ENCODE measurements around the gene RHOH.
A peak's percentile ranks its signal among the peaks of the same experiment; 100 is the strongest.

Gene RHOH

GRCh38 chr4:40224432-40224831 lies 27.6 kb downstream of the RHOH start:
- H3K9me3 ChIP-seq (ENCODE audit: control insufficient read depth, low read length): peaks cover 11% of the 10 kb centered on the region
- H2BK15ac ChIP-seq (ENCODE audit: low read depth, poor library complexity, severe bottlenecking): no peak overlapping the region
- no peak overlapping the region for H3K14ac ChIP-seq (ENCODE audit: low read length in 2 of 2)
- no peak overlapping the region for H3K4me3 ChIP-seq (ENCODE audit: insufficient read depth in 1 of 2, low read depth in 1 of 2, low read length in 2 of 2)
- no peak for DNase-seq
- H3K36me3 ChIP-seq (ENCODE audit: control insufficient read depth in 1 of 2, insufficient read depth in 2 of 2, low read depth in 1 of 2, low read length in 2 of 2): no peaks in the 10 kb centered on the region
- no peak overlapping the region for H3K18ac ChIP-seq (ENCODE audit: low read depth in 1 of 2, low read length in 2 of 2)
- no peak overlapping the region for H2AFZ ChIP-seq (ENCODE audit: low read depth, low read length)
- no peaks in the 10 kb centered on the region for H3K4me1 ChIP-seq (ENCODE audit: control insufficient read depth, insufficient read depth, low read depth, low read length)
- H3K79me1 ChIP-seq (replicated peaks; ENCODE audit: low read length, poor library complexity, severe bottlenecking): no peaks in the 10 kb centered on the region
- H3K23ac ChIP-seq (ENCODE audit: low read length in 2 of 2): no peak overlapping the region
- H4K8ac ChIP-seq (ENCODE audit: low read length): no peak overlapping the region
- no peak overlapping the region for H2BK120ac ChIP-seq (ENCODE audit: low read depth, low read length)
- no peaks in the 10 kb centered on the region for H3K27me3 ChIP-seq (ENCODE audit: control insufficient read depth in 1 of 2, insufficient read depth in 1 of 2, low read length in 2 of 2)
- no peak overlapping the region for H4K91ac ChIP-seq (ENCODE audit: low read length)
- no peak overlapping the region for H2BK5ac ChIP-seq (ENCODE audit: low read depth, low read length, poor library complexity, severe bottlenecking)
- no peak overlapping the region for H3K27ac ChIP-seq (ENCODE audit: low read length, poor library complexity, severe bottlenecking)
- no peak overlapping the region for H3K9ac ChIP-seq (ENCODE audit: low read length)
- H3K4me2 ChIP-seq (ENCODE audit: low read length, poor library complexity, severe bottlenecking): no peak overlapping the region
- no peak overlapping the region for H3K4ac ChIP-seq (ENCODE audit: low read depth in 1 of 2, low read length in 2 of 2)
- no peak overlapping the region for H2BK12ac ChIP-seq (ENCODE audit: low read length in 2 of 2)
- no peak overlapping the region for H2AK5ac ChIP-seq (ENCODE audit: low read length, severe bottlenecking)
- WGBS: 93% methylated on average over 2 of the region's 5 CpGs

DNA sequence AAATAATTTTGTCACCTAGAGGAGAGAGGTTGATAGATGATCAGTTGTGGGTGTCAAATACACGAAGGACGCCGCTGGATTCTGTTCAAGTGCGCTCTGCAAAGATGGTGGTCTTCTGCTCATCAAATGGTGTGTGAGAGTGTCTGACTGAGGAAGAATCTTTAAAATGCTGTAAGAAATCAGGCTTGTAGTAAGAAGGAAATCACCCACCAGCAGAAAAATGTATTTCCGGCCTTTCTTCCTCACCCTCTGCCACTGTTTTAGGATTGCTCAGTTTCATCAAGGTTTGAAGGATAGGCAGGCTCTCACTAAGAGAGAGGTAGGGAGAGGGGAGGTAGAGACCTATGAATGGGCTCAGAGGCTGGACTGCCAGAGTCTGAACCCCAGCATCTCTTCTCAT lies 28.7 kb downstream of the RHOH start:
- no peak for DNase-seq
- WGBS: 98% methylated on average over 4 of the region's 5 CpGs

DNA sequence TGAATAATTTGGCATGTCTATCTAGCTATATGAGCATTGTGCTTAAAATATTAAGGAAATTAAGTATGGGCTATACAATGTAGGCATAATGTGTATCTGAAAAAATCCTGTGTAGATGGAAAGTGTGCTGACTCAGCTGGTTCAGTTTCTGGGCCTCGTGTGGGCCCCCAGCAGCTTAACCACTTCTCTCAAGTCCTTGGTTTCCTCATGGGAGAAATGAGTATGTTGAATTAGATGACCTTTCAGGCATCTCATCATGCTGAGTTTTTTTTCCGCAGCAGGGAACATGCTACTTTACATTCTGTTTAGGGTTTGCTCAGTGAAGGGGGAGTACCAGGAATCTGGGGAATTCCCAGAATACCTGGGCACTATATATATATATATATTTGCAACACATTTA lies 30.5 kb downstream of the RHOH start:
- no peak overlapping the region for H2AK5ac ChIP-seq (ENCODE audit: low read length, severe bottlenecking)
- no peak overlapping the region for H3K23ac ChIP-seq (ENCODE audit: low read length in 2 of 2)
- H4K8ac ChIP-seq (ENCODE audit: low read length): no peak overlapping the region
- no peak overlapping the region for H2BK120ac ChIP-seq (ENCODE audit: low read depth, low read length)
- DNase-seq: no peak
- no peak overlapping the region for H3K4me2 ChIP-seq (ENCODE audit: low read length, poor library complexity, severe bottlenecking)
- H2AFZ ChIP-seq (ENCODE audit: low read depth, low read length): no peak overlapping the region
- H3K14ac ChIP-seq (ENCODE audit: low read length in 2 of 2): no peak overlapping the region
- no peaks in the 10 kb centered on the region for H3K4me1 ChIP-seq (ENCODE audit: control insufficient read depth, insufficient read depth, low read depth, low read length)
- no peak overlapping the region for H3K18ac ChIP-seq (ENCODE audit: low read depth in 1 of 2, low read length in 2 of 2)
- no peak overlapping the region for H2BK12ac ChIP-seq (ENCODE audit: low read length in 2 of 2)
- H3K27me3 ChIP-seq (ENCODE audit: control insufficient read depth in 1 of 2, insufficient read depth in 1 of 2, low read length in 2 of 2): no peaks in the 10 kb centered on the region
- H3K9ac ChIP-seq (ENCODE audit: low read length): no peak overlapping the region
- 40% methylated on average over 2 of the region's 2 CpGs for WGBS
- no peak overlapping the region for H2BK5ac ChIP-seq (ENCODE audit: low read depth, low read length, poor library complexity, severe bottlenecking)
- H2BK15ac ChIP-seq (ENCODE audit: low read depth, poor library complexity, severe bottlenecking): no peak overlapping the region
- no peaks in the 10 kb centered on the region for H3K36me3 ChIP-seq (ENCODE audit: control insufficient read depth in 1 of 2, insufficient read depth in 2 of 2, low read depth in 1 of 2, low read length in 2 of 2)
- no peaks in the 10 kb centered on the region for H3K79me1 ChIP-seq (replicated peaks; ENCODE audit: low read length, poor library complexity, severe bottlenecking)
- H3K27ac ChIP-seq (ENCODE audit: low read length, poor library complexity, severe bottlenecking): no peak overlapping the region
- H3K4ac ChIP-seq (ENCODE audit: low read depth in 1 of 2, low read length in 2 of 2): no peak overlapping the region
- H3K9me3 ChIP-seq (ENCODE audit: control insufficient read depth, low read length): peaks cover 7% of the 10 kb centered on the region
- no peak overlapping the region for H3K4me3 ChIP-seq (ENCODE audit: insufficient read depth in 1 of 2, low read depth in 1 of 2, low read length in 2 of 2)
- H4K91ac ChIP-seq (ENCODE audit: low read length): no peak overlapping the region

More for the DNA sequence above, 28.7 kb downstream of the RHOH start:
- no peak overlapping the region for H2AFZ ChIP-seq (ENCODE audit: low read depth, low read length)
- H4K91ac ChIP-seq (ENCODE audit: low read length): no peak overlapping the region
- no peaks in the 10 kb centered on the region for H3K4me1 ChIP-seq (ENCODE audit: control insufficient read depth, insufficient read depth, low read depth, low read length)
- no peak overlapping the region for H3K23ac ChIP-seq (ENCODE audit: low read length in 2 of 2)
- no peak overlapping the region for H3K4ac ChIP-seq (ENCODE audit: low read depth in 1 of 2, low read length in 2 of 2)
- no peaks in the 10 kb centered on the region for H3K27me3 ChIP-seq (ENCODE audit: control insufficient read depth in 1 of 2, insufficient read depth in 1 of 2, low read length in 2 of 2)
- no peak overlapping the region for H2BK5ac ChIP-seq (ENCODE audit: low read depth, low read length, poor library complexity, severe bottlenecking)
- no peak overlapping the region for H2AK5ac ChIP-seq (ENCODE audit: low read length, severe bottlenecking)
- H3K18ac ChIP-seq (ENCODE audit: low read depth in 1 of 2, low read length in 2 of 2): no peak overlapping the region
- no peaks in the 10 kb centered on the region for H3K36me3 ChIP-seq (ENCODE audit: control insufficient read depth in 1 of 2, insufficient read depth in 2 of 2, low read depth in 1 of 2, low read length in 2 of 2)
- H2BK15ac ChIP-seq (ENCODE audit: low read depth, poor library complexity, severe bottlenecking): no peak overlapping the region
- H4K8ac ChIP-seq (ENCODE audit: low read length): no peak overlapping the region
- peaks cover 11% of the 10 kb centered on the region for H3K9me3 ChIP-seq (ENCODE audit: control insufficient read depth, low read length)
- H3K9ac ChIP-seq (ENCODE audit: low read length): no peak overlapping the region
- no peak overlapping the region for H2BK120ac ChIP-seq (ENCODE audit: low read depth, low read length)
- no peak overlapping the region for H2BK12ac ChIP-seq (ENCODE audit: low read length in 2 of 2)
- H3K79me1 ChIP-seq (replicated peaks; ENCODE audit: low read length, poor library complexity, severe bottlenecking): no peaks in the 10 kb centered on the region
- no peak overlapping the region for H3K4me3 ChIP-seq (ENCODE audit: insufficient read depth in 1 of 2, low read depth in 1 of 2, low read length in 2 of 2)
- no peak overlapping the region for H3K4me2 ChIP-seq (ENCODE audit: low read length, poor library complexity, severe bottlenecking)
- H3K14ac ChIP-seq (ENCODE audit: low read length in 2 of 2): no peak overlapping the region
- H3K27ac ChIP-seq (ENCODE audit: low read length, poor library complexity, severe bottlenecking): no peak overlapping the region

DNA sequence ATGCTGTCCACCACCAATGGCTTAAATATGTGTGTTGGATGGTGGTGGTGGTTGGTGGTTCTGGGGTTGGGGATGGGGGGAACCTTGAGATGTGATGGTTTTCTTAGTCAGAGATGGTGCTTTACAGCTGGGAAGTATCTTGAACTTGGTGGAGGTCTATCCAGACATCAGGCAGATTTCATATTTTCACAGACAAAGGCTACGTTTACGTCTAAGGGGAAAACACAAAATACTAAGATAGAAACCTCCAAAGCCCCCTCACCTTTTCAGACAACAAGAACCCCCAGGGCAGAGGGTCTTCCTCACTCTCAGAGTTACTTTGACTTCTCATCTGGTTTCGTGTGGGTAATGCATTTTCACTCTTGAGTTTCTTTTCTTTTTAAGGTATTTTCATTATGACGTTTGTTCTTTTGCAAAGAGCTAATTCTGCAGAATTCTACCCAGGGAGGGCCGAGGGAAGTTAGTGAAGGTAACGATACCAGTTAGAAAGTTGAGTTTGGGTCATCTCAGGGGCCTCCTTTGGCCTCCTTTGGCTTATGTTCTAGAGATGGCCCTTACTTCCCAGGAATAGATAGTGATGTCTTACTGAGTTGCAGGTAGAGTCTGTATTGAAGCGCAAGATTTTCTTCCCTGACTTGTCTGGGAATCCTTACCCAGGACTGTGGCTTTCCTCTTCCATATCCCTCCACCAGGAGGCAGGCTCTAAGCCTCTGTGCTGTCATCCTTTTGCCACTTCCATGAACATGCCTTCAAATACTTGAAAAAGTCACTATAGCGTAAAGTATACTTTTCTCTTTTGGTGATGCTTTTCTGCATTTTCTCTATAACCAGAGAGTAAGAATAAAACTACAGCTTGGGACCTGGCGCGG lies 31.9 kb downstream of the RHOH start:
- Histone ChIP-seq H2AK5ac (ENCODE audit: low read length, severe bottlenecking) (no peak overlapping the region), H3K4me2 (ENCODE audit: low read length, poor library complexity, severe bottlenecking) (no peak overlapping the region), H3K23ac (ENCODE audit: low read length in 2 of 2) (no peak overlapping the region), H3K9me3 (ENCODE audit: control insufficient read depth, low read length) (no peaks in the 10 kb centered on the region), H3K4me1 (ENCODE audit: control insufficient read depth, insufficient read depth, low read depth, low read length) (no peaks in the 10 kb centered on the region), H4K91ac (ENCODE audit: low read length) (no peak overlapping the region), H2BK12ac (ENCODE audit: low read length in 2 of 2) (no peak overlapping the region), H2BK120ac (ENCODE audit: low read depth, low read length) (no peak overlapping the region), H3K14ac (ENCODE audit: low read length in 2 of 2) (no peak overlapping the region), H3K27ac (ENCODE audit: low read length, poor library complexity, severe bottlenecking) (no peak overlapping the region), H4K8ac (ENCODE audit: low read length) (no peak overlapping the region), H3K9ac (ENCODE audit: low read length) (no peak overlapping the region), H3K4ac (ENCODE audit: low read depth in 1 of 2, low read length in 2 of 2) (no peak overlapping the region), H3K79me1 (replicated peaks; ENCODE audit: low read length, poor library complexity, severe bottlenecking) (no peaks in the 10 kb centered on the region), H3K4me3 (ENCODE audit: insufficient read depth in 1 of 2, low read depth in 1 of 2, low read length in 2 of 2) (no peak overlapping the region), H3K27me3 (ENCODE audit: control insufficient read depth in 1 of 2, insufficient read depth in 1 of 2, low read length in 2 of 2) (no peaks in the 10 kb centered on the region), H3K36me3 (ENCODE audit: control insufficient read depth in 1 of 2, insufficient read depth in 2 of 2, low read depth in 1 of 2, low read length in 2 of 2) (no peaks in the 10 kb centered on the region), H3K18ac (ENCODE audit: low read depth in 1 of 2, low read length in 2 of 2) (no peak overlapping the region), H2AFZ (ENCODE audit: low read depth, low read length) (no peak overlapping the region), H2BK5ac (ENCODE audit: low read depth, low read length, poor library complexity, severe bottlenecking) (no peak overlapping the region), H2BK15ac (ENCODE audit: low read depth, poor library complexity, severe bottlenecking) (no peak overlapping the region)
- WGBS: 98% methylated on average over 9 of the region's 10 CpGs
- DNase-seq: peak; percentile 11

All from mesenchymal stem cell (in vitro differentiated cells and primary cell).